GM12872 (cell line): ENCODE data around the gene SMURF1.

Experiments used
- CTCF ChIP-seq: IDR thresholded peaks from 3 replicates; pipeline ENCODE4 v1.5.1; 2011; ENCODE audit warnings: low read depth, mild to moderate bottlenecking, low read length, moderate library complexity; ENCODE audit not compliant: insufficient read depth

SMURF1 gene

GRCh38 chr7:99106821-99107241, 37.1 kb downstream of the SMURF1 start:
- no peak for TF ChIP-seq CTCF

- no peak for TF ChIP-seq CTCF
These were observed 37.5 kb downstream of the SMURF1 start for GRCh38 chr7:99106411-99106810.

- TF ChIP-seq CTCF = no peak
These were observed 38.2 kb downstream of the SMURF1 start for GRCh38 chr7:99105756-99106155.

GRCh38 chr7:99104631-99105030, 39.3 kb downstream of the SMURF1 start:
- TF ChIP-seq CTCF = no peak

GRCh38 chr7:99102809-99103690, 40.9 kb downstream of the SMURF1 start:
- TF ChIP-seq CTCF = no peak

- TF ChIP-seq CTCF = no peak
These were observed 41.5 kb downstream of the SMURF1 start for GRCh38 chr7:99102361-99102760.

GRCh38 chr7:99099499-99100077, 44.3 kb downstream of the SMURF1 start:
- TF ChIP-seq CTCF = no peak
